ENCODE data around the gene DIPK1B. TPM values are rescaled to one million over a fixed set of nuclear protein-coding genes. Genes with fewer than 3 reads are reported as not detected.
"Not testable (repeated sequence)": the region's sequence is repeated elsewhere in the genome, so short reads cannot be mapped to it uniquely, and the experiment has no call there.

DIPK1B gene
- total and polyA plus RNA-seq, 2 experiments from 2014 or later: 162 to 188 TPM

DNA sequence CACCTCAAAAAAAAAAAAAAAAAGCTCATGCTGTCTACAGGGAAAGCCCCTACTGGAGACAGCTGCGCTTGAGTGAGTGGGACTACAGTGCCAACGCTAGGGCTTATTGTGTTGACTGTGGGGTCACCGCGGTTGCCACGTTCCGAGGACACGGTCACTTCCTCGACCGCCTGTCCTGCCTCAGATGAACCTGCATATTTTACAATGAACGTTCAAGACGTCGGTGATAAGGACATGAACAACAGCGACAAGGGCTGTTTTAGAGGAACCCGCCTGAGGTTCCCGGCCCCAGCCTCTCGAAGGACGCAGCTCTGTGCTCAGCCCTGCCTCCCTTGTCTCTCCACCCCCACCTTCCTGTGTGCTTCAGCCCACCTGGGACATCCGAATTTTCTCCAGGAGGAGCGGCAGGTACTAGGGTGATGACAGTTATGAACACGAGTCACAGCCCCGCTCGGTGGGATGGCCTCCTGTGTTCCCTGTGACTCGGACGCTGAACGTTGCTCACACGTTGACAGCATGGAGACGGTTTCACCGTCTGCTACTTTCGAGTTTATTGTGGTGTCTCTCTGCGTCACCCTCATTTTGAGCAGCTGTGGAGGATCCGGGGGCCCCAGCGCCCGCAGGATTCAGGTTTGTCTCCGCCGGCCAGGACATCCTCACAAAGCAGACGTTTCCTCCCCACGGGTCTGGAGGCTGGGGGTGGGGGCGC, 11.3 kb upstream of the DIPK1B start:
- Histone ChIP-seq H3K9me3 (ENCODE audit: low read depth) (no peaks in the 10 kb centered on the region), H3K27ac (no peak overlapping the region), H3K4me1 (ENCODE audit: low read depth) (no peaks in the 10 kb centered on the region), H3K4me3 (no peak overlapping the region), H3K36me3 (no peaks in the 10 kb centered on the region), H3K27me3 (peaks cover 10% of the 10 kb centered on the region)
- DNase-seq (ENCODE audit: low read depth in 1 of 2, low spot score in 1 of 2): no peak
- TF ChIP-seq, protein P1, sequence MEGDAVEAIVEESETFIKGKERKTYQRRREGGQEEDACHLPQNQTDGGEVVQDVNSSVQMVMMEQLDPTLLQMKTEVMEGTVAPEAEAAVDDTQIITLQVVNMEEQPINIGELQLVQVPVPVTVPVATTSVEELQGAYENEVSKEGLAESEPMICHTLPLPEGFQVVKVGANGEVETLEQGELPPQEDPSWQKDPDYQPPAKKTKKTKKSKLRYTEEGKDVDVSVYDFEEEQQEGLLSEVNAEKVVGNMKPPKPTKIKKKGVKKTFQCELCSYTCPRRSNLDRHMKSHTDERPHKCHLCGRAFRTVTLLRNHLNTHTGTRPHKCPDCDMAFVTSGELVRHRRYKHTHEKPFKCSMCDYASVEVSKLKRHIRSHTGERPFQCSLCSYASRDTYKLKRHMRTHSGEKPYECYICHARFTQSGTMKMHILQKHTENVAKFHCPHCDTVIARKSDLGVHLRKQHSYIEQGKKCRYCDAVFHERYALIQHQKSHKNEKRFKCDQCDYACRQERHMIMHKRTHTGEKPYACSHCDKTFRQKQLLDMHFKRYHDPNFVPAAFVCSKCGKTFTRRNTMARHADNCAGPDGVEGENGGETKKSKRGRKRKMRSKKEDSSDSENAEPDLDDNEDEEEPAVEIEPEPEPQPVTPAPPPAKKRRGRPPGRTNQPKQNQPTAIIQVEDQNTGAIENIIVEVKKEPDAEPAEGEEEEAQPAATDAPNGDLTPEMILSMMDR (IDR thresholded peaks at IDR 0.05; ENCODE audit: low read depth, low read length): no peak

GRCh38 chr9:136701668-136702053, 10.7 kb upstream of the DIPK1B start:
- H3K27ac ChIP-seq: no peak overlapping the region
- DNase-seq (ENCODE audit: low read depth in 1 of 2, low spot score in 1 of 2): no peak
- TF ChIP-seq, protein P1 (IDR thresholded peaks at IDR 0.05; ENCODE audit: low read depth, low read length): no peak
- H3K9me3 ChIP-seq (ENCODE audit: low read depth): no peaks in the 10 kb centered on the region
- H3K36me3 ChIP-seq: no peaks in the 10 kb centered on the region
- no peak overlapping the region for H3K4me3 ChIP-seq
- H3K27me3 ChIP-seq: peaks cover 10% of the 10 kb centered on the region
- no peaks in the 10 kb centered on the region for H3K4me1 ChIP-seq (ENCODE audit: low read depth)

GRCh38 chr9:136703276-136703860, 9.0 kb upstream of the DIPK1B start:
- peaks cover 3% of the 10 kb centered on the region for H3K4me1 ChIP-seq (ENCODE audit: low read depth)
- DNase-seq (ENCODE audit: low read depth in 1 of 2, low spot score in 1 of 2): no peak
- no peaks in the 10 kb centered on the region for H3K9me3 ChIP-seq (ENCODE audit: low read depth)
- H3K27me3 ChIP-seq: peaks cover 10% of the 10 kb centered on the region
- no peak overlapping the region for H3K4me3 ChIP-seq
- no peaks in the 10 kb centered on the region for H3K36me3 ChIP-seq
- TF ChIP-seq, protein P1 (IDR thresholded peaks at IDR 0.05; ENCODE audit: low read depth, low read length): no peak
- no peak overlapping the region for H3K27ac ChIP-seq

- not testable (repeated sequence) for H3K4me1 ChIP-seq (ENCODE audit: low read depth); H3K4me3 ChIP-seq; H3K9me3 ChIP-seq (ENCODE audit: low read depth); H3K36me3 ChIP-seq; DNase-seq (ENCODE audit: low read depth in 1 of 2, low spot score in 1 of 2); H3K27ac ChIP-seq; H3K27me3 ChIP-seq
Observed at GRCh38 chr9:136704741-136705140, 7.6 kb upstream of the DIPK1B start.

DNA sequence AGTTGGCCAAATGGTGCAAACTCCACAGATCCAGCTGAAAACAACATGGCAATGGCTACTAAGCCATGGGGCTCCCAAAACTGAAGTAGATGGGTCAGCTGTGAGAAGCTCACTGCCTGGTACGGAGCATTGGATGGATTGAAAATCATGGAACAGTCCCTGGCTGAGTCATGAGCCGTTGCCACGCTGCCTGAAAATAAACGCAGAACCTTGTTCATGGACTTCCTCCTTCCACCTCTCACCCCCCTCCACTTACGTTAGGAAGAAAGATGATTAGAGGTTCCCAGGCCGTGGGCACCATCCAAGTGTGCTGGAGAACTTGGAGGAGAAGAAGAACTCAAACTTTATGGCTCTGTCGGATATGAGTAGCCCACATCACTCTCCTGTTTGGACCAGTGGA, 6.8 kb upstream of the DIPK1B start:
- no peak overlapping the region for H3K27ac ChIP-seq
- no peak for DNase-seq (ENCODE audit: low read depth in 1 of 2, low spot score in 1 of 2)
- no peaks in the 10 kb centered on the region for H3K9me3 ChIP-seq (ENCODE audit: low read depth)
- H3K4me1 ChIP-seq (ENCODE audit: low read depth): peaks cover 3% of the 10 kb centered on the region
- TF ChIP-seq, protein P1 (IDR thresholded peaks at IDR 0.05; ENCODE audit: low read depth, low read length): no peak
- peaks cover 10% of the 10 kb centered on the region for H3K27me3 ChIP-seq
- no peak overlapping the region for H3K4me3 ChIP-seq
- no peaks in the 10 kb centered on the region for H3K36me3 ChIP-seq

GRCh38 chr9:136707011-136707410, 5.4 kb upstream of the DIPK1B start:
- H3K9me3 ChIP-seq (ENCODE audit: low read depth): no peaks in the 10 kb centered on the region
- TF ChIP-seq, protein P1 (IDR thresholded peaks at IDR 0.05; ENCODE audit: low read depth, low read length): no peak
- H3K27me3 ChIP-seq: no peaks in the 10 kb centered on the region
- H3K27ac ChIP-seq: no peak overlapping the region
- H3K4me1 ChIP-seq (ENCODE audit: low read depth): peaks cover 3% of the 10 kb centered on the region
- H3K36me3 ChIP-seq: no peaks in the 10 kb centered on the region
- H3K4me3 ChIP-seq: no peak overlapping the region
- no peak for DNase-seq (ENCODE audit: low read depth in 1 of 2, low spot score in 1 of 2)
